GM12865 (cell line): ENCODE data around the gene BPTF.
"Not testable (repeated sequence)": the region's sequence is repeated elsewhere in the genome, so short reads cannot be mapped to it uniquely, and the experiment has no call there.

Experiments
- DNase-seq: peaks from one replicate; pipeline ENCODE4 v3.0.0; 2010; ENCODE audit warnings: low read depth
- H3K4me3 ChIP-seq: 2 replicates; pipeline ENCODE4 v1.5.1; 2011; ENCODE audit warnings: mild to moderate bottlenecking, low read depth, low read length, control low read depth
- TF ChIP-seq, protein P1 (sequence below): IDR thresholded peaks from 2 replicates; pipeline ENCODE4 v1.5.1; 2011; ENCODE audit warnings: low read length, control low read depth, low read depth, inconsistent platforms; ENCODE audit not compliant: insufficient read depth; ENCODE audit errors: missing control alignments

BPTF gene

DNA sequence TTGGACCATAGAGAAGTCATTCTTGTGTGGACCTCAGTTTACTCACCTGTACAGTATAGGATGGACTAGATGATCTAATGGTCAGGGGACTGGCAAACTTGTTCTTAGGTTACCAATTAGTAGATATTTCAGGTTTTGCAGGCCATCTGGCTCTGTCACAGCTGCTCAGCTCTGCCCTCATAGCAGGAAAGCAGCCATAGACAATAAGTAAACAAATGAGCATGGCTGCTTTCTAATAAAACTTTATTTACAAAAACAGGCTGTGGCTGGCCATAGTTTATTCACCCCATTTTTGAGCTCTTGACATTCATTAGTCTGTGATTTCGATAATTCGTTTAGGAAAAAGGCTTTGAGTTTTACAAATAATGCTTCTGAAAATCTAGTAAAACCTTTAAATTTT, 12.7 kb downstream of the BPTF start:
- no peak overlapping the region for H3K4me3 ChIP-seq

DNA sequence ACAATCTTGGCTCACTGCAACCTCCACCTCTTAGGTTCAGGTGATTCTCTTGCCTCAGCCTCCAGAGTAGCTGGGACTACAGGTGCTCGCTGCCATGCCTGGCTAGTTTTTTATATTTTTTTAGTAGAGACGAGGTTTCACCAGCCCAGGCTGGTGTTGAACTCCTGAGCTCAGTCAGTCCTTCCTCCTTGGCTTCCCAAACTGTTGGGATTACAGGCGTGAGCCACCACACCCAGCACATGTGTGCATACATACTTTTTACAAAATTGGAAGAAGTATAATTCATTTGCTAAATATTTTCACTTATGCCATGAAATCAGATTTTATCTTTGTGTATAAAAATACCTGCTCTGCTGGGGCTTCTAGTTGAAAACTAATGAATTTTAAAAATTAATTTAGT, 13.2 kb downstream of the BPTF start:
- TF ChIP-seq, protein P1, sequence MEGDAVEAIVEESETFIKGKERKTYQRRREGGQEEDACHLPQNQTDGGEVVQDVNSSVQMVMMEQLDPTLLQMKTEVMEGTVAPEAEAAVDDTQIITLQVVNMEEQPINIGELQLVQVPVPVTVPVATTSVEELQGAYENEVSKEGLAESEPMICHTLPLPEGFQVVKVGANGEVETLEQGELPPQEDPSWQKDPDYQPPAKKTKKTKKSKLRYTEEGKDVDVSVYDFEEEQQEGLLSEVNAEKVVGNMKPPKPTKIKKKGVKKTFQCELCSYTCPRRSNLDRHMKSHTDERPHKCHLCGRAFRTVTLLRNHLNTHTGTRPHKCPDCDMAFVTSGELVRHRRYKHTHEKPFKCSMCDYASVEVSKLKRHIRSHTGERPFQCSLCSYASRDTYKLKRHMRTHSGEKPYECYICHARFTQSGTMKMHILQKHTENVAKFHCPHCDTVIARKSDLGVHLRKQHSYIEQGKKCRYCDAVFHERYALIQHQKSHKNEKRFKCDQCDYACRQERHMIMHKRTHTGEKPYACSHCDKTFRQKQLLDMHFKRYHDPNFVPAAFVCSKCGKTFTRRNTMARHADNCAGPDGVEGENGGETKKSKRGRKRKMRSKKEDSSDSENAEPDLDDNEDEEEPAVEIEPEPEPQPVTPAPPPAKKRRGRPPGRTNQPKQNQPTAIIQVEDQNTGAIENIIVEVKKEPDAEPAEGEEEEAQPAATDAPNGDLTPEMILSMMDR = no peak
- no peak for DNase-seq
- H3K4me3 ChIP-seq = no peak overlapping the region

More for the DNA sequence above, 12.7 kb downstream of the BPTF start:
- DNase-seq = no peak
- TF ChIP-seq, protein P1 = no peak

DNA sequence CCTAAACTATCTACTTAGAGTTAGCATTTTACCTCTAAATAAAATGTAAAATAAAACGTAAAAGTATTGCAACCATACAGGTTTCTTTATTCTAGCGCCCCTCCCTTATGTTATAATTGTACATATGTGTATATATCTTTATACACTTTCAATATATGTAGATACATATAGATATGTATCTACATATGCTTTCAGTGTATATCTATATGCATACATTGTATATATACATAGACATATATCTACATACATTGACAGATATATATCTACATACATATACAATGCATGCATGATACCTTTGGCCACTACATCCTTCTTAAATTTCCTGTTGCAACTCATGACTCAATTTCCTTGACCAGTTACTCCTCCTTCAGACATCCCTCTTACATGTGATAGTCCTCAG, 16.7 kb downstream of the BPTF start:
- no peak overlapping the region for H3K4me3 ChIP-seq
- TF ChIP-seq, protein P1 = no peak
- DNase-seq = no peak

DNA sequence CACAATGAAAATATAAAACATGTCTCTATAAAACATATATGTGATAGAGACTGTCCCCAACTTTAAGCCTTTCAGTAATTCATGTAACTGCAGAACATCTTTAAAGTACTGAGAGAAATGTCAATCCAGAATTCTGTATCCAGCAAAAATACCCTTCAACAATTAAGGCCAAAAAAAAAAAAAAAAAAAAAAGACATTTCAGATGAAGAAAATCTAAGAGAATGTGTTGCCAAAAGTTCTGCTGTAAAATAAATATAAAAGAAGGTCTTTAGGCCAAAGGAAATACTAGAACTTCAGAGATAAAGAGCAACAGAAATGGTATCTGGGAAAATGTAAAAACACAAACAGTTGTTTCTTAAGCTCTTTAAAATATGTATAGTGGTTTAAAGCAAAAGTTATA, 17.3 kb downstream of the BPTF start:
- TF ChIP-seq, protein P1 = no peak
- DNase-seq = no peak
- H3K4me3 ChIP-seq = no peak overlapping the region

DNA sequence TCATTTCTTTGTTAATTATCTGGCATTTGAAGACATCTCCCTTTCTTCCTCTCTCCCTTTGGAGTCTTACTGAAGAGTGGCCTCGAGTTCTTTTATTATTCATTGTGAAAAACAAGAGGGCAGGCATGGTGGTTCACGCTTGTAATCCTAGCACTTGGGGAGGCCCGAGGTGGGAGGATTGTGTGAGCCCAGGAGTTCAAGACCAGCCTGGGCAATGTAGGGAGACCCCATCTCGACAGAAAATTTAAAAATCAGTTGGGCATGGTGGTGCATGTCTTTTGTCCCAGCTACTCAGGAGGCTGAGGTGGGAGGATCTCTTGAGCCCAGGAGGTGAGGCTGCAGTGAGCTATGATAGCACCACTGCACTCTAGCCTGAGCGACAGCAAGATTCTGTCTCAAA, 20.1 kb downstream of the BPTF start:
- TF ChIP-seq, protein P1 = no peak
- DNase-seq = no peak
- H3K4me3 ChIP-seq = no peak overlapping the region

DNA sequence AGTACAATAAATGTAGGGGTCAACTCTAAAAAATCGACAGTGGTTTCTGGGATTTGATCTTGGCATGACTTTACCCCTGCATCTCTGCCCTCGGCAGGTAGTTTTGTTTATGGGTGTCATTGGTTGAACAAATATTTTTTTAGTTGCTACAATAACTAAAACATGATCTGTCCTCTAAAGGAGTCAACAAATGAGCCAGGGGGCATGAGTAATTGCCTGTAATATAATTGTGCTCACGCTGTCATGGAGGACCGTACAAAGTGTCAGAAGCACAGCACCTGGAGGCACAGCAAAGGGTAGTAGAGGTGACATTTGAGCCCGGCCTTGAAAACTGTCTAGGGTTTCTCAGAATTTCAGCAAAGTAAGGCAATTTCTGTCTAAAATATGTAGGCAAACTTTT, 22.9 kb downstream of the BPTF start:
- H3K4me3 ChIP-seq, DNase-seq: not testable (repeated sequence)

DNA sequence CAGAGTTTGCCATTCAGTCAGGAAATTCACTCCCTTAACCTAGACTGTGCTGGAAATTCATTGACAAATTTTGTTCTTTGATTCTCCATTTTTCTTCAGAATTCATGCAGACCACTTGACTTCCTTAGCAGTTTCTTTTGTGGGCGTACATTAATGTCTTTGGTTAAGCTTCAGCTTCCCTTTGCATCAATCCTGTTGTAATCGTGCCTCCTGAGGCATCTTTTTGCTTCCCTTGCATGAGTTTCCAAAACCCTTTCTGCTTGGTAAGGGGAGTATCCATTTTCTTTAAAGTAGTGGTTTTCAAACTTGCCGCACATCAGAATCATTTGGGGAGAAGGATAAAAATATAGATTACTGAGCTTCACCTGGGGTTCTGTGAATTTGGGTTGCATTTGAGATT, 23.5 kb downstream of the BPTF start:
- DNase-seq, H3K4me3 ChIP-seq: not testable (repeated sequence)

DNA sequence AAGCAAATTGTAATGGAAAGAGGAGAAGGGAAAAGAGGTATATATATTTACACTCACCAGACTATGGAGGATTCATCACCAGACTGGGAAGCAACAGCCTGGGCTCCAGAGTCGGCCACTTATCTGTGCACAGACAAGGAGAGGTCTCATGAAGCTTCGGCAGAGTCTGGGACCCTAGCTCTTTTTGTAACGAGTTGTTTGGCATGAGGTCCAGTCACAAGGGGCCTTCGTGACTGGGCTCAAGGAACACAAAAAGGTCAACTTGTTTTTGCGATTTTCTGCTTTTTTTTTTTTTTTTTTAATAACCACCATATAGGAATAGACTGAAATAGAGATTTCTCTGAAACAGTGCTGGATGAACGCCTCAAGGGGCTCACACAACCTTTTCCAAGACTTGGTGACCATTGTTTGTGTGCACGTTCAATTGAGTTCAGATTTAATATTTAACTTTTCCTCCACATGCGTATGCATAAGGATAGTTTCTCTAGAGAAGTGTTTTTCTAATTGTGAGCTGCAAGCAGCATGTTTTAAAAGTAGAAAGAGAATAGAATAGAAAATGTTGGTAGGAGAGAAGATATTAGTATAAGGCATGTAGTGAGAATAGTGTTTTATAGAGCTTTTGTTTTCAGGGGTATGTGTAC, 25.8 kb downstream of the BPTF start:
- no peak for DNase-seq
- H3K4me3 ChIP-seq = no peak overlapping the region
- TF ChIP-seq, protein P1 = no peak
